OCI-LY3 (cell line): ENCODE data around the gene RNF222.

Experiments used
- H2AFZ ChIP-seq: fragments of 200-600, 300-600 bp; shearing (Covaris generic); 2 replicates; pipeline ENCODE4 v1.6.0; 2014; ENCODE audit warnings: antibody characterized with exemption, low read depth, low read length
- H3K27ac ChIP-seq: fragments of 200-600, 300-600 bp; sonication (generic); 2 replicates; pipeline ENCODE4 v1.5.1; 2014; ENCODE audit warnings: mild to moderate bottlenecking, low read length, moderate library complexity, mixed read lengths
- H3K27me3 ChIP-seq: fragments of 200-600, 300-600 bp; sonication (generic); 2 replicates; pipeline ENCODE4 v1.6.1; 2014; ENCODE audit warnings: low read depth, low read length, mixed read lengths
- H3K36me3 ChIP-seq: fragments of 200-600, 300-600 bp; sonication (generic); replicated peaks from 2 replicates; pipeline ENCODE3; 2014; ENCODE audit warnings: low read depth, low read length, mixed read lengths
- H3K4me1 ChIP-seq: fragments of 300-600, 200-600 bp; sonication (generic); 2 replicates; pipeline ENCODE4 v1.6.1; 2014; ENCODE audit warnings: low read length, mixed read lengths
- H3K4me2 ChIP-seq: fragments of 200-600, 300-600 bp; sonication (generic); 2 replicates; pipeline ENCODE4 v1.6.1; 2014; ENCODE audit warnings: low read length, mixed read lengths
- H3K4me3 ChIP-seq: fragments of 300-600, 200-600 bp; sonication (generic); 2 replicates; pipeline ENCODE4 v1.5.1; 2014; ENCODE audit warnings: antibody characterized with exemption, mild to moderate bottlenecking, low read length, moderate library complexity
- H3K79me2 ChIP-seq: fragments of 300-600, 200-600 bp; shearing (Covaris generic); 2 replicates; pipeline ENCODE4 v1.6.1; 2014; ENCODE audit warnings: mild to moderate bottlenecking, low read length, mixed read lengths
- H3K9ac ChIP-seq: fragments of 300-600, 200-600 bp; shearing (Covaris generic); 2 replicates; pipeline ENCODE4 v1.6.0; 2014; ENCODE audit warnings: mild to moderate bottlenecking, low read length, moderate library complexity
- H3K9me3 ChIP-seq: fragments of 200-600, 300-600 bp; shearing (Covaris generic); 2 replicates; pipeline ENCODE4 v1.6.1; 2014; ENCODE audit warnings: low read length, mixed read lengths; ENCODE audit not compliant: insufficient read depth
- H4K20me1 ChIP-seq: fragments of 200-600, 300-600 bp; sonication (generic); 2 replicates; pipeline ENCODE4 v1.6.1; 2016; ENCODE audit warnings: low read length, mixed read lengths; ENCODE audit not compliant: insufficient read depth
- EZH2phosphoT487 ChIP-seq: fragments of 200-600 bp; shearing (Covaris generic); IDR thresholded peaks from 2 replicates; pipeline ENCODE4 v1.6.1; 2018; ENCODE audit warnings: antibody characterized with exemption, mixed run types, low read depth
- TF ChIP-seq, protein P1 (sequence below): fragments of 200-600, 300-600 bp; sonication (generic); IDR thresholded peaks from 2 replicates; pipeline ENCODE4 v1.5.1; 2014; ENCODE audit warnings: antibody characterized with exemption, low read length, low read depth

RNF222 gene

GRCh38 chr17:8436844-8437171 lies 39.2 kb upstream of the RNF222 start:
- H3K27ac ChIP-seq = no peak overlapping the region
- H3K4me2 ChIP-seq = peak overlapping the region; percentile 84
- H3K36me3 ChIP-seq = peaks cover 3% of the 10 kb centered on the region
- H4K20me1 ChIP-seq = peaks cover 16% of the 10 kb centered on the region
- TF ChIP-seq EZH2phosphoT487 = no peak
- TF ChIP-seq, protein P1, sequence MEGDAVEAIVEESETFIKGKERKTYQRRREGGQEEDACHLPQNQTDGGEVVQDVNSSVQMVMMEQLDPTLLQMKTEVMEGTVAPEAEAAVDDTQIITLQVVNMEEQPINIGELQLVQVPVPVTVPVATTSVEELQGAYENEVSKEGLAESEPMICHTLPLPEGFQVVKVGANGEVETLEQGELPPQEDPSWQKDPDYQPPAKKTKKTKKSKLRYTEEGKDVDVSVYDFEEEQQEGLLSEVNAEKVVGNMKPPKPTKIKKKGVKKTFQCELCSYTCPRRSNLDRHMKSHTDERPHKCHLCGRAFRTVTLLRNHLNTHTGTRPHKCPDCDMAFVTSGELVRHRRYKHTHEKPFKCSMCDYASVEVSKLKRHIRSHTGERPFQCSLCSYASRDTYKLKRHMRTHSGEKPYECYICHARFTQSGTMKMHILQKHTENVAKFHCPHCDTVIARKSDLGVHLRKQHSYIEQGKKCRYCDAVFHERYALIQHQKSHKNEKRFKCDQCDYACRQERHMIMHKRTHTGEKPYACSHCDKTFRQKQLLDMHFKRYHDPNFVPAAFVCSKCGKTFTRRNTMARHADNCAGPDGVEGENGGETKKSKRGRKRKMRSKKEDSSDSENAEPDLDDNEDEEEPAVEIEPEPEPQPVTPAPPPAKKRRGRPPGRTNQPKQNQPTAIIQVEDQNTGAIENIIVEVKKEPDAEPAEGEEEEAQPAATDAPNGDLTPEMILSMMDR = no peak
- H3K9ac ChIP-seq = peak overlapping the region; percentile 79
- H3K27me3 ChIP-seq = no peaks in the 10 kb centered on the region
- H2AFZ ChIP-seq = no peak overlapping the region
- peaks cover 56% of the 10 kb centered on the region for H3K79me2 ChIP-seq
- no peaks in the 10 kb centered on the region for H3K9me3 ChIP-seq
- H3K4me3 ChIP-seq = peak overlapping the region; percentile 90
- H3K4me1 ChIP-seq = peaks cover 5% of the 10 kb centered on the region; the same call in 1 of the 2 replicates

DNA sequence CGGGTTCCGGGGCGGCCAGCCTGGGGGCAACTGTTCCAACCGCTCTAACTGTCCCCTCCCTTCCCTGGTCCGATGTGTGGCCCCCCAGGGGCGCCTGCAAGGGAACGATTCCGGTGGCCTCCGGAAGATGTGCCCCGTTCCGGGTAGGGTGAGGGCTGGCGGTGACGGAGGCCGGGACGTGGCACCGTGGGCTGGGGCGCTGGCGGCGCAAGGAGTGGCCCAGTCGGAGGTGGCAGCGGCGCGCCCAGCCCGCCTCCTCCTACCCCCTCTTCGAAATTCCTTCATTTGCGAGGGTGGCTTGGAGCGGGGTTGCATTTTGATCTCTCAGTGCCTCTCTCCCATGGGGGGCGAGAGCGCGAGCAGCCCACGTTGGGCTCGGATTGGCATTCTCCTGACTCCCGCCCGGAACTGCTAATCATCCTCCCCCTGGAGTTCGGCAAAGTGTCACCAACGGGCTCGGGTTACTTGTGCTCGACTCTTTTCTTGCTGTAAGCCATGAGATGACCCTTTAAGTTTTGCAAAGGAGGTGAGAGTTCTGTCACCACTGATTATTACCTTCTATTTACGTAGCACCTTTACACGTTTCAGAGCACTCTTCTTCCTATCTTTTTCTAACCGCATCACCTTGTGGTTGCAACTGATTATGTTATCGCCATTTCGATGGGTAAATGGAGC lies 38.7 kb upstream of the RNF222 start:
- no peak for TF ChIP-seq EZH2phosphoT487
- TF ChIP-seq, protein P1 = no peak
- peak overlapping the region; percentile 79 for H3K9ac ChIP-seq
- 0 out of 2 replicates have a peak overlapping the region, but pooled peaks have one; percentile 15 for H2AFZ ChIP-seq
- H3K4me1 ChIP-seq = peaks cover 5% of the 10 kb centered on the region; the same call in 1 of the 2 replicates
- H3K9me3 ChIP-seq = no peaks in the 10 kb centered on the region
- H3K79me2 ChIP-seq = peaks cover 51% of the 10 kb centered on the region
- H4K20me1 ChIP-seq = peaks cover 14% of the 10 kb centered on the region
- peak overlapping the region; percentile 84 for H3K4me2 ChIP-seq
- peak overlapping the region; percentile 57 for H3K27ac ChIP-seq
- no peaks in the 10 kb centered on the region for H3K27me3 ChIP-seq
- H3K4me3 ChIP-seq = peak overlapping the region; percentile 90
- peaks cover 3% of the 10 kb centered on the region for H3K36me3 ChIP-seq

- peak within 1 kb of the TSS; percentile 57 for H3K27ac ChIP-seq
- no peaks in the 10 kb centered on the region for H3K27me3 ChIP-seq
- peaks cover 5% of the 10 kb centered on the region; the same call in 1 of the 2 replicates for H3K4me1 ChIP-seq
- H3K36me3 ChIP-seq = peaks cover 3% of the 10 kb centered on the region
- no peaks in the 10 kb centered on the region for H3K9me3 ChIP-seq
- TF ChIP-seq, protein P1 = no peak
- no peak for TF ChIP-seq EZH2phosphoT487
- H2AFZ ChIP-seq = peak within 1 kb of the TSS; percentile 48
- H3K4me3 ChIP-seq = peak within 1 kb of the TSS; percentile 90
- peak within 1 kb of the TSS; percentile 79 for H3K9ac ChIP-seq
- peaks cover 10% of the 10 kb centered on the region for H4K20me1 ChIP-seq
- H3K4me2 ChIP-seq = peak within 1 kb of the TSS; percentile 84
- peaks cover 43% of the 10 kb centered on the region for H3K79me2 ChIP-seq
Observed at GRCh38 chr17:8435245-8436168, 37.9 kb upstream of the RNF222 start, which contains the start of gene NDEL1. TSS of gene NDEL1 (plus strand) at chr17:8435884. CDS start at chr17:8444272, 8,388 bp downstream.

DNA sequence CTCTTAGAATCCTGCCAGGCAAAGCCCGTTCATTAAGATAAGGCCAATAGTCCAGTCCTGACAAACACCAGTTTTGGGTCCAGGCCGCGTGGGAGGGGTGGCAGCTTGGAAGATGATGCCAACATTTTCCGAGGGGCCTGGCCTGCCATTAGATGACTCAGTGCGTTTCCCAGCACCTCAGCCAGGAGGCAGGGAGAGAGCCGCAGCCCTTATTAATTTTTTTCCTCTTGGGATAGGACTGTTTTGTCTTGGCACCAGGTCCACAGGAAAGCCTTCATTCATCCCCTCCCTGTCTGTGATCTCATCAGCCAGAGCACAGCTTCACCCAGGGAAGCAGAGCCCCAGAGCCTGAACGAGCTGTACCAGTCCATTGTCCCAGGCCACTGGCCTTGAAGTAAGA lies 33.3 kb upstream of the RNF222 start:
- Histone ChIP-seq H3K79me2 (peaks cover 1% of the 10 kb centered on the region; the same call in 1 of the 2 replicates), H3K27ac (no peak overlapping the region), H3K9me3 (no peaks in the 10 kb centered on the region), H3K36me3 (no peaks in the 10 kb centered on the region), H3K27me3 (no peaks in the 10 kb centered on the region), H3K9ac (no peak overlapping the region), H3K4me1 (no peaks in the 10 kb centered on the region), H3K4me3 (no peak overlapping the region), H3K4me2 (no peak overlapping the region), H2AFZ (no peak overlapping the region), H4K20me1 (no peaks in the 10 kb centered on the region)
- TF ChIP-seq, protein P1 = no peak
- no peak for TF ChIP-seq EZH2phosphoT487
